ENCODE measurements around the gene PALMD. TPM values are rescaled to one million over a fixed set of nuclear protein-coding genes. Genes with fewer than 3 reads are reported as not detected.

The PALMD gene
- total RNA-seq, 1 experiment from 2014 or later: not detected

GRCh38 chr1:99643021-99643779 lies 2.7 kb upstream of the PALMD start:
- WGBS (ENCODE audit: extremely low coverage, insufficient read length, low lambda C conversion rate): no CpG with 5 or more reads among the region's 1 CpG
- no peak overlapping the region for H3K14ac ChIP-seq (ENCODE audit: insufficient read depth, low read length)
- Mint-ChIP-seq H3K4me1 (peaks cover 21 to 26% of the 10 kb centered on the region in 2 experiments), H3K36me3 (ENCODE audit: insufficient read depth in 1 of 3, low read depth in 3 of 3) (no peaks in the 10 kb centered on the region), H3K9me3 (no peaks in the 10 kb centered on the region), H3K27ac (no peak overlapping the region), H3K27me3 (ENCODE audit: low read depth) (no peaks in the 10 kb centered on the region; the same call in 1 of the 2 replicates), H3K4me3 (no peak overlapping the region)
- no peak overlapping the region for H3T11ph ChIP-seq (ENCODE audit: low read length)
- no peak overlapping the region for H3K9ac ChIP-seq (ENCODE audit: extremely low read depth, insufficient read length, low read length)
- H2AFZ ChIP-seq (ENCODE audit: low read length): no peak overlapping the region
- H2BK20ac ChIP-seq (ENCODE audit: low read depth, low read length, poor library complexity, severe bottlenecking): no peak overlapping the region
- H3K79me1 ChIP-seq (ENCODE audit: insufficient read depth, low read depth, low read length, poor library complexity, severe bottlenecking): no peaks in the 10 kb centered on the region
- no peak overlapping the region for H3K4me2 ChIP-seq (ENCODE audit: insufficient read depth, insufficient read length, low read length)
- no peaks in the 10 kb centered on the region for H3K23me2 ChIP-seq (ENCODE audit: insufficient read length, low read depth, low read length, poor library complexity, severe bottlenecking)
- no peak overlapping the region for H2AK5ac ChIP-seq (ENCODE audit: insufficient read length, low read length)
- H4K20me1 ChIP-seq (ENCODE audit: control insufficient read depth, insufficient read depth, insufficient read length): no peaks in the 10 kb centered on the region
- no peak overlapping the region for H3K56ac ChIP-seq (ENCODE audit: insufficient read length, low read depth, low read length)
- H3K27ac ChIP-seq (ENCODE audit: insufficient read length, low read depth, low read length): no peak overlapping the region
- H4K91ac ChIP-seq (ENCODE audit: insufficient read length, low read depth, low read length): no peak overlapping the region
- H3K23ac ChIP-seq (ENCODE audit: insufficient read length, low read depth, low read length): no peak overlapping the region
- no peaks in the 10 kb centered on the region for H3K9me3 ChIP-seq (ENCODE audit: control insufficient read depth, low read depth, low read length)
- no peak overlapping the region for H2BK120ac ChIP-seq (ENCODE audit: low read depth, low read length, poor library complexity, severe bottlenecking)
- H3K4ac ChIP-seq (ENCODE audit: low read depth, low read length): no peak overlapping the region
- H2BK12ac ChIP-seq (ENCODE audit: insufficient read length, low read depth, low read length): no peak overlapping the region
- no peak overlapping the region for H3K18ac ChIP-seq (ENCODE audit: insufficient read length, low read depth, low read length)
- H2BK5ac ChIP-seq (ENCODE audit: insufficient read length, low read length): no peak overlapping the region
- no peaks in the 10 kb centered on the region for H3K4me1 ChIP-seq (ENCODE audit: insufficient read depth, low read length)
- no peak overlapping the region for H4K5ac ChIP-seq (ENCODE audit: insufficient read length, low read depth, low read length)
- no peak for DNase-seq
- no peak overlapping the region for H4K8ac ChIP-seq (replicated peaks; ENCODE audit: insufficient read length, low read depth, low read length)
- H3K79me2 ChIP-seq (ENCODE audit: insufficient read depth, low read length): no peaks in the 10 kb centered on the region
- TF ChIP-seq CTCF (conservative IDR thresholded peaks at IDR 0.05): no peak
- no peak overlapping the region for H2BK15ac ChIP-seq (ENCODE audit: low read depth, low read length)
- no peaks in the 10 kb centered on the region for H3K27me3 ChIP-seq (ENCODE audit: insufficient read depth, low read length)

All from H9 (cell line).